ENCODE results near the gene NT5C2. TPM values are rescaled to one million over a fixed set of nuclear protein-coding genes. Genes with fewer than 3 reads are reported as not detected.
A peak's percentile ranks its signal among the peaks of the same experiment; 100 is the strongest.

Gene NT5C2
- total and polyA plus RNA-seq, 10 donors, result 21.7 to 115 (median 89.6) TPM

GRCh38 chr10:103080891-103081581 lies 112.0 kb downstream of the NT5C2 start:
- Histone ChIP-seq H3K9me3 (no peaks in the 10 kb centered on the region), H3K4me1 (no peaks in the 10 kb centered on the region), H3K27me3 (replicated peaks in 1 of 7) (no peaks in the 10 kb centered on the region), H3K27ac (no peak overlapping the region), H3K36me3 (peaks cover 0 to 76% (median 45%) of the 10 kb centered on the region in 6 donors), H3K4me3 (no peak overlapping the region)
- DNase-seq, result no peak
- intact Hi-C loops (cut with DNase I; ENCODE audit: low total_unique reads), result no loop called here
- WGBS, 5 donors, result 89 to 95% (median 91%) methylated on average over 4 of the region's 4 CpGs; no CpG with 5 or more reads in 1 of the 5 donors
- TF ChIP-seq POLR2A (IDR thresholded peaks at IDR 0.05) (no peak), POLR2AphosphoS5 (IDR thresholded peaks at IDR 0.05) (peak; percentile 21 to 32 (median 23))

DNA sequence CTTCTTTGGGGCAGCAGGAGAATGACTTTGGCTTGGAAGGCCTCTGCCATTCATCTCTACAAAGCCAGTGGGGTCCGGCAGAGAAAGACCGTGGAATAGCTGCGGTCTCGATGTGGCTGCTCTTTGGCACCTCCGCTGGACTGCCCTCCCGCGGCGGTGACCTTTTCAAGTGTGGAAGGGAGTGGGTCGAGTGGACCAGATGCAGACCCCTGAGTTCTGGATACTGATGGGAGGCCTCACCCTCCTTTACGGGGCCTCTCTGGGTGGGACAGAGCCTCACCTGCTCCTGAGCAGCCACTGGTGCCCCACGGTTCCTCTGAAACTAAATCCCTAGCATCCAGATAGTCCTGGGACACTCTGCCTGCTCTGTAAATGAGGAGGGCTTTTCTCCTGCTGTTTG lies 113.1 kb downstream of the NT5C2 start:
- no peak overlapping the region for H3K27ac ChIP-seq

GRCh38 chr10:103079100-103079499 lies 114.0 kb downstream of the NT5C2 start:
- no peaks in the 10 kb centered on the region for H3K9me3 ChIP-seq
- peaks cover 0 to 72% (median 35%) of the 10 kb centered on the region in 6 donors for H3K36me3 ChIP-seq
- no peak for DNase-seq
- WGBS, 5 donors, result 88 to 96% (median 96%) methylated on average over 4 to 7 of the region's 7 CpGs
- TF ChIP-seq POLR2AphosphoS5 (IDR thresholded peaks at IDR 0.05), result no peak
- TF ChIP-seq POLR2A (IDR thresholded peaks at IDR 0.05), result no peak
- TF ChIP-seq, protein P1, sequence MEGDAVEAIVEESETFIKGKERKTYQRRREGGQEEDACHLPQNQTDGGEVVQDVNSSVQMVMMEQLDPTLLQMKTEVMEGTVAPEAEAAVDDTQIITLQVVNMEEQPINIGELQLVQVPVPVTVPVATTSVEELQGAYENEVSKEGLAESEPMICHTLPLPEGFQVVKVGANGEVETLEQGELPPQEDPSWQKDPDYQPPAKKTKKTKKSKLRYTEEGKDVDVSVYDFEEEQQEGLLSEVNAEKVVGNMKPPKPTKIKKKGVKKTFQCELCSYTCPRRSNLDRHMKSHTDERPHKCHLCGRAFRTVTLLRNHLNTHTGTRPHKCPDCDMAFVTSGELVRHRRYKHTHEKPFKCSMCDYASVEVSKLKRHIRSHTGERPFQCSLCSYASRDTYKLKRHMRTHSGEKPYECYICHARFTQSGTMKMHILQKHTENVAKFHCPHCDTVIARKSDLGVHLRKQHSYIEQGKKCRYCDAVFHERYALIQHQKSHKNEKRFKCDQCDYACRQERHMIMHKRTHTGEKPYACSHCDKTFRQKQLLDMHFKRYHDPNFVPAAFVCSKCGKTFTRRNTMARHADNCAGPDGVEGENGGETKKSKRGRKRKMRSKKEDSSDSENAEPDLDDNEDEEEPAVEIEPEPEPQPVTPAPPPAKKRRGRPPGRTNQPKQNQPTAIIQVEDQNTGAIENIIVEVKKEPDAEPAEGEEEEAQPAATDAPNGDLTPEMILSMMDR (IDR thresholded peaks at IDR 0.05 in 8 of 11, conservative IDR thresholded peaks at IDR 0.05 in 3 of 11), result no peak
- H3K27me3 ChIP-seq (replicated peaks in 1 of 7), result no peaks in the 10 kb centered on the region
- H3K4me1 ChIP-seq, result no peaks in the 10 kb centered on the region
- intact Hi-C loops (cut with DNase I; ENCODE audit: low total_unique reads), result no loop called here
- H3K27ac ChIP-seq, result no peak overlapping the region
- H3K4me3 ChIP-seq, result no peak overlapping the region

More for the DNA sequence above, 113.1 kb downstream of the NT5C2 start:
- Histone ChIP-seq H3K4me1 (no peaks in the 10 kb centered on the region), H3K9me3 (no peaks in the 10 kb centered on the region), H3K27me3 (replicated peaks in 1 of 7) (no peaks in the 10 kb centered on the region), H3K36me3 (peaks cover 0 to 75% (median 39%) of the 10 kb centered on the region in 6 donors), H3K4me3 (no peak overlapping the region)
- WGBS, 5 donors, result 85 to 90% (median 89%) methylated on average over 10 to 11 of the region's 11 CpGs
- TF ChIP-seq POLR2A (IDR thresholded peaks at IDR 0.05) (no peak), POLR2AphosphoS5 (IDR thresholded peaks at IDR 0.05) (peak in 2 of 3 donors; percentile 16 to 56)
- TF ChIP-seq, protein P1 (IDR thresholded peaks at IDR 0.05 in 8 of 11, conservative IDR thresholded peaks at IDR 0.05 in 3 of 11), result no peak
- intact Hi-C loops (cut with DNase I; ENCODE audit: low total_unique reads), result no loop called here
- DNase-seq, result no peak

- no peaks in the 10 kb centered on the region for H3K4me1 ChIP-seq
- TF ChIP-seq, protein P1 (IDR thresholded peaks at IDR 0.05 in 8 of 11, conservative IDR thresholded peaks at IDR 0.05 in 3 of 11), result no peak
- TF ChIP-seq POLR2AphosphoS5 (IDR thresholded peaks at IDR 0.05), result no peak
- TF ChIP-seq POLR2A (IDR thresholded peaks at IDR 0.05), result no peak
- intact Hi-C loops (cut with DNase I; ENCODE audit: low total_unique reads), result no loop called here
- no peaks in the 10 kb centered on the region for H3K9me3 ChIP-seq
- 93 to 98% (median 95%) methylated on average over 10 to 14 of the region's 14 CpGs for WGBS, 5 donors
- peaks cover 0 to 68% (median 33%) of the 10 kb centered on the region in 6 donors for H3K36me3 ChIP-seq
- H3K4me3 ChIP-seq, result no peak overlapping the region
- no peak overlapping the region for H3K27ac ChIP-seq
- no peak for DNase-seq
- no peaks in the 10 kb centered on the region for H3K27me3 ChIP-seq (replicated peaks in 1 of 7)
Observed at GRCh38 chr10:103078676-103079075, 114.4 kb downstream of the NT5C2 start.
